GM18511 (cell line): Measurements from ENCODE around the gene LAPTM5.

Source experiments
- ATAC-seq: cut with Tn5 transposase; IDR thresholded peaks from one replicate; pipeline ENCODE4 v1.9.1; 2021; ENCODE audit warnings: mild to moderate bottlenecking, moderate library complexity; ENCODE audit not compliant: unreplicated experiment

Gene LAPTM5

DNA sequence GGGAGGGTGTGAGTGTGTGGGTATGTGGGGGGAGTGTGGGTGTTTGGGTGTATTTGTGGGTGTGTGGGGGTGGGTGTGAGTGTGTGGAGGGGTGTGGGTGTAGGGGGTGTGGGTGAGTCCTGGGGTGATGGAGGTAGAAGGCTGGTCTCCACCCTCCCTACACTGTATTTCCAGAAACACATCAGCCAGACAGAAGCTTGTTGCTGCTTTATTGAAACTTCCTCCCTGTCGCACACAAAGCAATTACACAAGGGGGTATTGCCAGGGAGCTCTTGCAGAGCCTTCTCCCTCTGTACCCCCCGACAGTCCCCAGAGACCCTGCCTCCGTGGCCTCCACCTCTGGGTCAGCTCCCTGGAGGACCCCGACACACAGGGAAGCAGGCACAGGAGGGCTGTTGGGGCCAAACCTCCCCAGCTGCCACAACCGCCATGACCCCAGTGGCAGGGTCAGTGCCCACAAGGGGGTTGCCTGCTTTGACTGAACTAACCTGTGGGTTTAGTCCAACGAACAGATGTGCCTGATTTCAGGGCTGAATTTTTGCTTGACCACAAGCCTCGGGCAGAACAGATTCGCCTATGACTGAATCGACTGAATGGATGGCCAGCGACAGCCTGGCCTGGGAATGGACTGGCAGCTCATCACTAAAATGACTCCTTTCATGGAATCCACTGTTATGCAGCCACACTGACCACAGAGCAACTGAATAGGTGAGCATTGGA, 25.1 kb downstream of the LAPTM5 start:
- ATAC-seq: no peak

GRCh38 chr1:30731806-30732276, 25.7 kb downstream of the LAPTM5 start:
- no peak for ATAC-seq

DNA sequence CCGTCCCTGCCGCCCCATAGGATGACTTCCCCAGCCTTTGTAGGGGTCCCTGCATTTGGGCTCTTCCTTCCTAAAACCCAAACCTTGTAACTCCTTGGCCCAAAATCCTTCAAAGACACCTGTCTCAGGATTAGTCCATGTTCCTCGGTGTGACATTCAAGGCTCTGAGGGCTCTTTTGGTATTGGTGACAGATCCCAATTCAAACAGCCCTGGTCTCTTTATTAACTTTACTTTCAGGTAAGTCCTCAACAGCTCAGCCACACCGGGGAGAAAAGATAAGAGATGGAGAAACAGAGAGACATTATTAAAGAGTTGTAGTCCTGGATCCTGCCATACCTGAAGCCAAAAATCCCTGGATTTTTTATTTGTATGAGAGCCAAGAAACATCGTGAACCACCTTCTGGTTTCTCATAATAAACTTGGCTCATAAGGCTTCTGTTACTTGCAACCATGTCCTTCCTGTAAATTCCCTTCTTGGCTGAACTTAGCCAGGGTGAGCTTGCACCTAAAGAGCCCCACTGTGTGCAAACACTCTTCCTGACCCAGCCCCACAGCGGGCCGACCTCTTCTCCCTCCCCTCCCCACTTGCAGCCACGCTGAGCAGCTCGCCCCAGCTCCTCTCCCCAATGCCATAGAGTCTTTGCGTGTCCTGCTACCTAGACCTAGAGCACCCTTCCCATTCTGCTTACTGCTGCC, 26.3 kb downstream of the LAPTM5 start:
- no peak for ATAC-seq

DNA sequence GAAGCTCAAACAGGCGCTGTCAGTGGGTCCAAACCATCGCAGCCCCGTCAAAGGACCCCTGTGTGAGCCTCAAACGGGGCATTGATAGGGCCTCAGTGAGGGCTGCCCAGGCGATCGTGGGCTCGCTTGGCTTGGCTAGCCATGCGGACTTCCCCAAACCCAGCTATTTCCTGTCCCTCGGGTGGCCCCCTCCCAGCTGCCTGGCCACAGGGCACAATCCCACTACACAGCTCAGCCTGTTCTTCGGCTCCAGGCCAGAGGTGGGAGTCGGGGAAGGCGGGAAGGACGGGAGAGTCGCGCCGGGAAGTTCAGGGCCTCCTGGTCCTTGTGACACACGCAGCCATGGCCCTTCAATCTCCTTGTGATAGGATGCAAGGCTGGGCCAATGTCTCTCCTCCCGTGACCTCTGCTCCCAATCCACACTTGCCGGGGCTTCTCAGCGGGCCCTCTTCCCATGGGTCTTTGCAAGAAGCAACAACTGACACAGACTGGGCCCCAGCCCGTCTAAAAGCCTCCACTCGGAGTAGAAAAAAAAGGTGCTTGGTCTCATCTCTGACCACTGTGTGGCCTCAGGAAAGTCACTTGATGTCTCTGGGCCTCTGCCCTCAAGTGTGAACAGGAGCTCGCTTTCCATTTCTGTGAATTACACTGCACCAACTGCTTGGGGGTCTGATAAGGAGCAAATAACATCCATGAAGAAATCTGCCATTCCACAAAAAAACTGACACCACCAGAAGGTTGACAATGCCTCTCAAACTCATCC, 27.0 kb downstream of the LAPTM5 start:
- no peak for ATAC-seq

DNA sequence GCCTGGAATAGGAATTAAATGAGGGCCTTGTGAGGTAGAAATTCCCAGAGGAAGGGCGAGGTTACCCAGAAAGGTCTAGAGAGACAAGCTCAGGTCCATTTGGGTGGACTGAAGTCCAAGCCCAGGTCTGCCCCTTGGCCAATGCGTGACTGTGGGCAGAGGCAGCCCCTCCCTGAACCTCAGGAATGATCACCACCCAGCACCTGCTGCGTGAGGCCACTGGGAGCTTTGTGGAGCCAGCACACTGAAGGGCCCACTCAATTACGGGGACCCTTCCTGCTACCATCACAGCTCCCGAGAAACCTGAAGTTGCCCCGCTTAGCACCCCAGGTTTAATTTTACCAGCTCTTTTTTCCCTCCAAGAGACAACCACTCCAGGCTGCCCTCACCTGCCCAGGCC, 27.7 kb downstream of the LAPTM5 start:
- no peak for ATAC-seq

GRCh38 chr1:30728832-30729638, 28.5 kb downstream of the LAPTM5 start:
- no peak for ATAC-seq

DNA sequence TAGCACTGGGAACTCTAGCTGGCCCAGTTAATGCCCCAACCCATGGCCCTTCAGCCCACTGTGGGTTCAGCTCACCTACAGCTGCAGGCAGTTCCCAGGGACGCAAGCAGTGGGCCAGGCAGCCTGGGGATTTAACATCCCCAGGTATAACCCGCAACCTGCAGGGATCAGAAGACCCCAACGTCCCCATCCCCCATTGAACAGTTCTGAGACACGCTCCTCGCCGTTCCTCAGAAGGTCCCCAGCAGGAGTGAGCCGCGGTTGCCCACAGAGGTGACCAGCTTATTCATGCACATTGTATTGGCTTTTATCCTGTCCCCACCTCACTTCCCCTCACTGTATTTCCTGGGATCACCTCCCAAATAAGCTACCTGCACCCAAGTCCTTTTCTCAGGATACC, 29.2 kb downstream of the LAPTM5 start:
- ATAC-seq: no peak

GRCh38 chr1:30727824-30728223, 29.8 kb downstream of the LAPTM5 start:
- ATAC-seq: no peak

DNA sequence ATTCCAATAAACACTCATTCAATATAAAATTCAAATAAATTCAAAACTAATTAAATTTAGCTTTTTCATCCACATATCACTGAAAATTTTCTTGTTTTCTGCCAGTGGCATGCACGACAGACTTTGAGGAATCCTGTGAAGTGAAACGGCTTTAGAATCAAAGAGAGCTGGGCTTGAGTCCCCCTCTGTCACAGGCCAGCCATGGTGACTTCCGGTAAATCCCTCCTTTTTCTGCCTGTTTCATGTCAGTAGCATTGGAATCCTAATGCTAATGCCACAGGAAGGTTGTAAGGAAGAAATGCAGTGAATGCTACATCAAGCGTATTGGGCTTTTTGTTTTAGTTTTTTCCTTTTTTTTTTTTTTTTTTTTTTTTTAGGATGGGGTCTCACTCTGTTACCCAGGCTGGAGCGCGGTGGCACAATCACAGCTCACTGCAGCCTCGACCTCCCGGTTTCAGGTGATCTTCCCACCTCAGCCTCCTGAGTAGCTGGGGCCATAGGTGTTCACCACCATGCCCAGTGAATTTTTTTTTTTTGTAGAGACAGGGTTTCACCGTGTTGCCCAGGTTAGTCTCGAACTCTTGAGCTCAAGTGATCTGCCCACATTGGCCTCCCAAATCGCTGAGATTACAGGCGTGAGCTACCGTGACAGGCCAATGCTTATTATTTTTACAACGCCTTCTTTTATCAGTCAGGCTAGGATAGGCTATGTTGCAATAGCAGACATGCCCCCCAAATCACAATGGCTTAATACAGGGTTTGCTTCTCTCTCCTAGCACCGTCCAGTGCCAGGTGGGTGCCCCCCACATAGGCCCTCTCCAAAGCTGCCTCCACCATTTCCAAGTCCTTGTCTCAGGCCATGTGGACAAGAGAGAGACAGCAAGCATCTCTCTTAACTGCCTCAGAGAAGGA, 30.5 kb downstream of the LAPTM5 start:
- no peak for ATAC-seq

DNA sequence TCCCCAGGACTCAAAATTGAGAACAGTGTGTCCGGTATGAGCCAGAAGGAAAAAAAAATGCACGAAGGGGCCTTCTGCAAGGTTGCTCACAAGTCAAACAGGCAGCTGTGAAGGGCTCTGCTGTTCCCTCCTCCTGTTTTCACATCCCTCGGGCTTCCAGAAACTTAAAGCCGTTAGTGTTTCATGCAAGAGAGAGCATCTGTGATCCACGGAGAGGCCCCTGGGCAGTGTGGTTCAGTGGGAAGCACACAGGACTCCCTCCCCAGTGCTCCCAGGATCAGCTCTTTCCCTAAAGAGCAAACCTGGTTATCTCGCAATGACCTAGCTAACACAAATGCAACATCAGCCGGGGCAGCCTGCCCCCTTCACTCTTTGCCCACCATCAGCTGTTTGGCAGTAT, 31.3 kb downstream of the LAPTM5 start:
- no peak for ATAC-seq

GRCh38 chr1:30725450-30726095, 32.0 kb downstream of the LAPTM5 start:
- ATAC-seq: no peak

- ATAC-seq: no peak
Measured at GRCh38 chr1:30724655-30725421, 32.7 kb downstream of the LAPTM5 start.

- no peak for ATAC-seq
Measured at GRCh38 chr1:30724175-30724574, 33.4 kb downstream of the LAPTM5 start.

GRCh38 chr1:30723331-30723755, 34.2 kb downstream of the LAPTM5 start, which contains the start of gene MATN1:
Gene MATN1, minus strand, starts transcription at chr1:30723585. Its CDS starts 34 bp downstream, at chr1:30723551.
- ATAC-seq: no peak

DNA sequence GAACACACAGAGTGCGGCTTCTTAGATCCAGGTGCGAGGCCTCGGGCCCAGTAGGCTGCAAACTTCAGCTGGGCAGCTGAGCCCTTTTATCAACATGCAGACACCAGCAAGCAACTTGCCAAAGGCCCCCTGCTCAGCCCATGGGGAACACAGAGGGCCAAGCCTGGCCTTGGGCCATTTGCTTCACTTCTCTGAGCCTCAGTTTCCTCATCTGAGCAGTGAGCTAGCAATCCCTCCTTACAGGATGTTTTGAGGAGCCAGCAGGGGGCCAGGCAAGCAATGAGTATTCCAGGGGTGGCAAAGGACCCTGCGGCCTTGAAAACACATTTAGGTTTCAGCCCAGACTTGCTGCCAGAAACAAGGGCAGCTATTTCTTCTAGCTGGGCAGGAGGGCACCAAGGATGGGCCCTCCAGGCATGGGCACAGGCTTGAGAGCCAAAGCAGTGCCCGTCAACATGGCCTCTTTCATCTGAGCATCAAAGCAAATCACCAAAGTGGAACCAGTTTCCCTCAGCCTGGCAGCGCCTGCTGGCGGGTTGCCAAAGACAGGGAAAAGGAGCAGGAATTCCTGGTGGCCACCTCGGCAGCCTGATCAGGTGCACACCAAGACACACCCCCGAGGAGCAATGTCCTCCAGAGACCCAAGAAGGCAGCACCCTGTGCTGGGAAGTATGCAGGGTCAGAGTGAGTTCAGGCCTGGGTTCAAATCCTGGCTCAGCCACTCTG, 35.6 kb downstream of the LAPTM5 start:
- ATAC-seq: no peak

GRCh38 chr1:30721341-30721793, 36.2 kb downstream of the LAPTM5 start:
- no peak for ATAC-seq
